ENCODE results near the gene RXRA.
"Not testable (repeated sequence)": the region's sequence is repeated elsewhere in the genome, so short reads cannot be mapped to it uniquely, and the experiment has no call there.

The RXRA gene

GRCh38 chr9:134293611-134294152 is 32.6 kb upstream of the RXRA start:
- no peak for DNase-seq (ENCODE audit: low spot score)

GRCh38 chr9:134294153-134295071 is 31.8 kb upstream of the RXRA start:
- DNase-seq (ENCODE audit: low spot score) = no peak

DNA sequence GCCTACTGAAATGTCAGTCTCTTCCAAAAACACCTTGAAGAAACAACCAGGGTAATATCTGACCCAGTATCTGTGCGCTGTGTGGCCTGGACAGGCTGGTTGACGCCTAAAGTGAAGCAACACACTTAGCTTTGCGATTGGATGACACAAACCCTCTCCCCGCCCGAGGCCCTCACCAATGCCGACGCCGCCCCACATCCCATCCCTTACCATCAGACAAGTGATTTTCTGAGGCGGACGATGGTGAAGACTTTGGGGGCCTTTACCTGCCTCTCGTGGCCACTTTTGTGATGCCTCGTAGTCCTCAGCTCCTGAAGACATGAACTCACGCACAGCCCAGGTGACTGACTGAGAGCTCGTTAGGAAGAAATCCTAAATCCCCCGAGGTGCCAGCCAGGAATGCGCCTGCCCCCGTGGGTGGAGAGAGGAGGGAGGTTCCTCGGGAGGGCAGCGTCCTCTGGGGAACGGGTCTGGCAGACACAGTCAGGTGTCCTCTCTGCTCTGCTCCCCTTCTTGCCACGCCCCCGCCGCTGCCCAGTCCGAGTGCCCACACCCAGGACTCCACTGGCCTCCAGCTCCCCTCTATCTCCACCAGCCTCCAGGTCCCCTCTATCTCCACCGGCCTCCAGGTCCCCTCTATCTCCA is 31.0 kb upstream of the RXRA start:
- DNase-seq (ENCODE audit: low spot score) = no peak

- no peak for DNase-seq (ENCODE audit: low spot score)
Observed at GRCh38 chr9:134295746-134296250, 30.5 kb upstream of the RXRA start.

GRCh38 chr9:134296301-134297082 is 29.8 kb upstream of the RXRA start:
- DNase-seq (ENCODE audit: low spot score) = no peak

DNA sequence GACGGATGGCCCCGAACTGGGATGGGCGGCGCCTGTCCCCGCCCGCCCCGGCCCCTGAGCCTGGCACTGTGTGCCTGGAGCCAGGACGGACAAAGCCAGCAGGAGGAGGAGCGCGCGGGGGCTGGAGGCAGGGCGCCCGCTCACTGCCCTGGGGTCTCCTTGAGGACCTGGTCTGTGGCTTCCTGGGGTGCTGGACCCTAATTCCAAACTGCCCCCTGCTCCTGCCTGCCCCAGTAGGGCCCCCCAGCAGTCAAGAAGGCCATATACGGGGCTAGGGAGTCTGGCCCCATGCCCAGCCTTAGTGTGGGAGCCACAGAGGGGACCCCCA is 29.2 kb upstream of the RXRA start:
- no peak for DNase-seq (ENCODE audit: low spot score)

DNA sequence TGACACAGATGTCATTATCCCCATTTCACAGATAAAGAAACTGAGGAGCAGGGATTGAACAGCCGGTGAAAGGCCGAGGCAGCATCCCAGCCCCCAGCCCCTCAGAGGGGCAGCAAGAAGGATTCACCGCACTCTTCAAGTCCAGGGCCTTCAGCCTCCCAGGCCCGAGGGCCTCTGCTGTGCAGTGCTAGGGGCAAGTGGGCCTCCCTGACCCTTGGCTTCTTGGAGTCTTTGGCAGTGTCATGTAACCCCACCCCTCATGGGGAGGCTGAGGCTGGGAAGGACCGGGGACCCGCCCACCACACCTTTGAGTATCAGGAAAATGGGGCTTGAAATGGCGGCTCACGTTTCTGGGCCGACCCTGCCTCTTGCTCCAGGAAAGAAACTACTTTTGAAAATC is 28.7 kb upstream of the RXRA start:
- no peak for DNase-seq (ENCODE audit: low spot score)

GRCh38 chr9:134298000-134298399 is 28.3 kb upstream of the RXRA start:
- DNase-seq (ENCODE audit: low spot score) = no peak

DNA sequence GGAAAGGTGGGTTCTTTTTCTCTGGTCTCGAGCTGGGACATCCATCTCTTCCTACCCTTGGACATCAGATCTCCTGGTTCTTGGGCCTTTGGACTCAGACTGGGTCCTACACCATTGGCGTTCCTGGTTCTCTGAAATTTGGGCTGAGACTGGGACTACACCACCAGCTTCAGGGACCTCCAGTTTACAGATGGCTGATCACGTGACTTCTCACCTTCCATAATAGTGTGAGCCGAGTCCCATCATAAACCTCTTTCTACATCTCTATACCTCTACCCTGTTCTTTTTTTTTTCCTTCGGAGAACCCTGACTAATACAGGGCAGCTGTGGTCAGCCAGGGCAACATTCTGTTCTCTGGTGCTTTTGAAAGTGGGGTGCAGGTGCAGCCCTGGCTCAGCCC is 27.2 kb upstream of the RXRA start:
- no peak for DNase-seq (ENCODE audit: low spot score)

DNA sequence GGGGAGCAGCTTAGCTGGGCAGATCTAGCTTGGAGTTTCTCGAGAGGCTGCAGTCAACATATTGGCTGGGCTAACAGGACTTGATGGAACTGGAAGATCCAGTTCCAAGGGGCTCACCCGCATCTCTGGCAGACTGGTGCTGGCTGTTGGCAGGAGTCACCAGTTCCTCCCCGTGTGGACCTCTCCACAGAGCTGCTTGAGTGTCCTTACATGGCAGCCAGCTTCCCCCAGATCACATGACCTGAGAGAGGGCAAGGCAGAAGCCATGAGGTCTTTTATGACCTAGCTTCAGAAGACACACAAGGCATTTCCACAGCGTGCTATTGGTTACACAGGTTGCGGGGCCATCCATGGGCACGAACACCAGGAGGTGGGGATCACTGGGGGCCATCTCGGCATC is 26.4 kb upstream of the RXRA start:
- DNase-seq (ENCODE audit: low spot score) = no peak

- DNase-seq (ENCODE audit: low spot score) = no peak
Observed at GRCh38 chr9:134301387-134302129, 24.7 kb upstream of the RXRA start.

DNA sequence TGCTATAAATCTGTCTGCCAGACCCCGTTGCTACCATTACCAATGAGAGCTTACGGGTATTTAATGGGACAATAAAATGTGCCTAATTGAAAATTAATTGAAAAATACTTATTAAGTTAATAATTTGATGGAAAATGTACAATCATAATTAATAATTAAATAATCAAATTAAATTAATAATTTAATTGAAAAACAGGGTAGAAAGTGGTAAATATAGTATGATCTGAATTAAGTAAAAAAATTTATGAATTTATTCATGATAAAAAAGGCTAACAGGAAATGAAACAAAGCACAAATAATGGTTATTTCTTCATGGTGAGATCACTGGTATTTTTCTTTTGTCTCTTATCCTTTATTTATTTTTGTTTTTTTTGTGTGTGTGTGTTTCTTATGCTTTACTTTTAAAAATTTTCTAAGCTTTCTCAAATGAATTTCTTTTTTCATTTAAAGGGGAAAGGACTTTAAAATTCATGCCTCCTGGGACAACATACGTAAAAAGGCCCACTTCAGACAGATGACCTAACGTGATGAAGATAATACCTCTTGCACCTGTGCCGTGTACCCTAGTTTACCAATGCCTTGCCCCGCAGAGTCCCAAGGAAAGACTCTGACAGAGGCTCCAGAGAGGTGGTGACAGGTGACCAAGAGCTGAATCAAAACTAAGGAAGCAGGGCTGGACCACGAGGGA is 24.0 kb upstream of the RXRA start:
- no peak for DNase-seq (ENCODE audit: low spot score)

- no peak for DNase-seq (ENCODE audit: low spot score)
Observed at GRCh38 chr9:134303601-134304000, 22.7 kb upstream of the RXRA start.

DNA sequence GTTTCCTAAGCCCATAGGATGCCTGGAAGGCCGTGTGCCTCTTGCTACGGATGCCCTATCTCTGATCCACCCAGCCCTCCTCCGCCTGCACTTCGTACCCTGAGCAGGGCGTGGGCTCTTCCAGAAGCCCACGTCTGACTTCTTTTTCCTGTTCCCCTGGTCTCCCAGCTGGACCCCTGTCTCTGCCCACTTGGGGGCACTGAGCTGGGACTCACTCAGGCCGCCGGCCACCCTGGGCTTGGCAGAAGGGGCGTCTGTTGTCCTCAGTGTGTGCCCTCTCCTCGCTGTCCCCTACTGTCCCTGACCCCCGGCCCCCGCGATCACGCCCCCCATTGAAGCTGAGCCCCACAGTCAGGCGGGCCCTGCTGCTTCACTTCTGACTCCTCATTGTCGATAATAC is 22.0 kb upstream of the RXRA start:
- DNase-seq (ENCODE audit: low spot score) = no peak

GRCh38 chr9:134304690-134305089 is 21.6 kb upstream of the RXRA start:
- no peak for DNase-seq (ENCODE audit: low spot score)

- no peak for DNase-seq (ENCODE audit: low spot score)
Observed at GRCh38 chr9:134305533-134305932, 20.7 kb upstream of the RXRA start.

DNA sequence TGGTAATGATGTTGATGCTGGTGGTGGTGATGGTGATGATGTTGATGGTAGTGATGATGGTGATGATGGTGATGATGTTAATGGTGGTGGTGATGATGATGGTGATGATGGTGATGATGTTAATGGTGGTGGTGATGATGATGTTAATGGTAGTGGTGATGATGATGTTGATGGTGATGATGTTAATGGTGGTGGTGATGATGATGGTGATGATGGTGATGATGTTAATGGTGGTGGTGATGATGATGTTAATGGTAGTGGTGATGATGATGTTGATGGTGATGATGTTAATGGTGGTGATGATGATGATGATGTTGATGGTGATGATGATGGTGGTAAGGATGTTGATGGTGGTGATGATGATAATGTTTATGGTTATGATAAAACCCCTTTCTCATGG is 20.2 kb upstream of the RXRA start:
- not testable (repeated sequence) for DNase-seq (ENCODE audit: low spot score)

GRCh38 chr9:134306636-134307600 is 19.3 kb upstream of the RXRA start:
- no peak for DNase-seq (ENCODE audit: low spot score)

DNA sequence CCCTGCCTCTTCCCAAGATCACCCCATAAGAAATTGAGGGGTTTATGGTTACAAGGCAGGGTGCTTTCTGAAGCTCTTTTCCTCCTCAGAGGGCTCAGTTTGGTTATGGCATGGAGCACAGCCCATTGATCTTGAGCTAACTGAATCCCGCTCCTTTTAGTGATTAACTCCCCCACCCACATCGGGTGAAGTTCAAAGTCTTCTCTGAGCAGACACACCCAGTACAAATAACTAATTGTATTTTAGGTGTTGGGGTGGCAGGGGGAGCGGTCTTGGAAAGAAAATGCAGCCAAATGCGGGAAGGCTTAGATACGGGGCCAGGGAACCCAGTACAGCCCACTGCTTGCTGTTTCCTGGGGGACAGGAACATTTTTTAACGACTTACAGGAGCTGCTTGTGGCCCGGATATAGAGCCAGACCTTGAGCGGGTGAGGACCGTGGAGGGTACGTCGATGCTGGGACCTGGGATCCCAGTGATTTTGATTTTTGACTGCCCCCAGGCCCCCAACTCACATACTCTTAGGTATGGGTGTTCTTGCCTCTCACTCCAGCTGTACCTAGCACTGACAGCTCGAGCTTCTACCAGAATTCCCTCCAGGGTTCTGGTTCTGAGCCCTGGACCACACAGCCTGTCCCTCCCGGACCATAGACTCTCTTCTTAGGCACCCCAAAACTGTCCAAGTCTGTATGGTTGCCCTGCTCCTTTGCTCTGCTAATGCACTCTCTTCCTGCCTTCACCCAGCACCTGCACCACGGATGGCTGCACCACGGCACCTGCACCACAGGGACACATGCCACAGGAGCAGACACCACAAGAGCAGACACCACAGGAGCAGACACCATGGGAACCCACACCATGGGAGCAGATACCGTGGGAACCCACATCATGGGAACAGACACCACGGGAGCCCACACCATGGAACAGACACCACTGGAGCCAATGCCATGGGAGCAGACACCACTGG is 18.3 kb upstream of the RXRA start:
- DNase-seq (ENCODE audit: low spot score) = no peak
